Calu3 (cell line): ENCODE data around the gene NUDT4. TPM values are rescaled to one million over a fixed set of nuclear protein-coding genes. Genes with fewer than 3 reads are reported as not detected.
"Not testable (repeated sequence)": the region's sequence is repeated elsewhere in the genome, so short reads cannot be mapped to it uniquely, and the experiment has no call there.

Experiments used
- BruUV-seq: library from RNA; stranded (reverse); fragments of 400-500 nt; replicated peaks from 2 replicates; lab custom pipeline; 2021; lab: Mats Ljungman, UMichigan
- CTCF ChIA-PET: fragments of 300-600 bp; sonication (Branson Sonifier 250); formaldehyde crosslinking; loops from one replicate; lab custom pipeline; 2022; ENCODE audit warnings: antibody characterized with exemption; lab: Charles Lee
- DNase-seq: peaks from one replicate; pipeline ENCODE4 v3.0.0; 2022
- H3K27ac Mint-ChIP-seq: one replicate; pipeline ENCODE4 v1.8.0; 2022; ENCODE audit warnings: mixed read lengths; ENCODE audit not compliant: unreplicated experiment
- H3K27me3 Mint-ChIP-seq: one replicate; pipeline ENCODE4 v1.8.0; 2022; ENCODE audit warnings: mixed read lengths; ENCODE audit not compliant: unreplicated experiment
- H3K36me3 Mint-ChIP-seq: one replicate; pipeline ENCODE4 v1.8.0; 2022; ENCODE audit warnings: mild to moderate bottlenecking, moderate library complexity, mixed read lengths; ENCODE audit not compliant: insufficient read depth, unreplicated experiment
- H3K4me1 Mint-ChIP-seq: one replicate; pipeline ENCODE4 v1.8.0; 2022; ENCODE audit warnings: mild to moderate bottlenecking, low read depth, mixed read lengths; ENCODE audit not compliant: unreplicated experiment
- H3K4me3 Mint-ChIP-seq: one replicate; pipeline ENCODE4 v1.8.0; 2022; ENCODE audit warnings: mild to moderate bottlenecking, low read depth, moderate library complexity, mixed read lengths; ENCODE audit not compliant: unreplicated experiment
- H3K9me3 Mint-ChIP-seq: one replicate; pipeline ENCODE4 v1.8.0; 2022; ENCODE audit warnings: low read depth, mixed read lengths; ENCODE audit not compliant: unreplicated experiment
- intact Hi-C: fragments of 100-400 bp; cut with micrococcal nuclease; formaldehyde crosslinking; loops from one replicate; pipeline ENCODE4 v1.10.0; 2022; ENCODE audit not compliant: unreplicated experiment
- total RNA-seq: library from RNA; stranded (reverse); gene quantifications from 2 replicates; pipeline ENCODE4 v1.2.3, GENCODE V29; 2022
- TF ChIP-seq, protein P1 (sequence below): fragments of 200-600 bp; IDR thresholded peaks from one replicate; pipeline ENCODE4 v1.8.0; 2022; ENCODE audit warnings: antibody characterized with exemption; ENCODE audit not compliant: unreplicated experiment

NUDT4 gene
- total RNA-seq, 1 experiment from 2014 or later: 47.3 TPM

DNA sequence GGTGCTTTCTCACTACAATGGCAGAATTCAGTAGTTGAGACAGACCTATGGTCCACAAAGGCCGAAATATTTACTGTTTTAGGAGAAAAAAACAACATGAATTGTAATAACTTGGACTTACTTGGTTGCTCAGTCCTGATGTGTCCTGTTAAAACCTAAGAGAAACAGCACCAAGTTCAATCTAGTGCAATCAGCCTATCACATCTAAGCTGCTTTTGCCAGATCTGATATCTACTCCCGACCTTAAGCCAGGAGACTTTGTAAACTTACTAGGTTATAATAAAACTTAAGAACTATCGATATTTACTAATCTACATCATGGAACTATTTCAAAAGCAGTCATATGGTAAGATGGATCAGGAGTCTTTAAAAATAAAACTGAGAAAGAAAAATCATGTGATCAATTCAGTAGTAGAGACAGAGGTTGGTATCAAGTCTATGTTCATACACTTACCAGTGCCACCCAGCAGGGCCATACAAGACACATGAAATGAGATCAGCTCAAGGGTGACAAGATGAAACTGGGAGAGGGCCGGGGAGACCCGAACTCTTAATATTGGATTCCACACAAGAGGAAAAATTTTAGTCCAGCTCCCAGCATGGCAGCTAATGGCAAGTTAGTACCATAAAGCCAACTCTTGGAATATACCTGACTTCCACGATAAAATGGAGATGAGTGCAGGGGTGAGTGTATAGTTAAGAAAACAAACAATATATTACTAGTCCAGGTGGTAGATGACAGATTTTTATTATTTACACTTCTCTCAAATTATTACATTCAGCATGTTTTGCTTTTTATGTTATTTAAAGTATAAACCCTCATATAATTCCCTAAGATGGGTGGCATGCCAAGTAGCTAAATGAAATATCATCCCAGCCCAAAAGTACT, 27.5 kb downstream of the NUDT4 start:
- Mint-ChIP-seq H3K36me3 (peaks cover 65% of the 10 kb centered on the region), H3K4me3 (no peak overlapping the region), H3K27me3 (no peaks in the 10 kb centered on the region), H3K9me3 (no peaks in the 10 kb centered on the region), H3K4me1 (peaks cover 8% of the 10 kb centered on the region), H3K27ac (no peak overlapping the region)
- TF ChIP-seq, protein P1, sequence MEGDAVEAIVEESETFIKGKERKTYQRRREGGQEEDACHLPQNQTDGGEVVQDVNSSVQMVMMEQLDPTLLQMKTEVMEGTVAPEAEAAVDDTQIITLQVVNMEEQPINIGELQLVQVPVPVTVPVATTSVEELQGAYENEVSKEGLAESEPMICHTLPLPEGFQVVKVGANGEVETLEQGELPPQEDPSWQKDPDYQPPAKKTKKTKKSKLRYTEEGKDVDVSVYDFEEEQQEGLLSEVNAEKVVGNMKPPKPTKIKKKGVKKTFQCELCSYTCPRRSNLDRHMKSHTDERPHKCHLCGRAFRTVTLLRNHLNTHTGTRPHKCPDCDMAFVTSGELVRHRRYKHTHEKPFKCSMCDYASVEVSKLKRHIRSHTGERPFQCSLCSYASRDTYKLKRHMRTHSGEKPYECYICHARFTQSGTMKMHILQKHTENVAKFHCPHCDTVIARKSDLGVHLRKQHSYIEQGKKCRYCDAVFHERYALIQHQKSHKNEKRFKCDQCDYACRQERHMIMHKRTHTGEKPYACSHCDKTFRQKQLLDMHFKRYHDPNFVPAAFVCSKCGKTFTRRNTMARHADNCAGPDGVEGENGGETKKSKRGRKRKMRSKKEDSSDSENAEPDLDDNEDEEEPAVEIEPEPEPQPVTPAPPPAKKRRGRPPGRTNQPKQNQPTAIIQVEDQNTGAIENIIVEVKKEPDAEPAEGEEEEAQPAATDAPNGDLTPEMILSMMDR: no peak
- intact Hi-C loops: no loop called here
- BruUV-seq: no TSS peak
- CTCF ChIA-PET: interaction anchor here (0.6 to 1.5 kb wide), 2 partner anchors 109 to 461 kb away, joined by 3 to 5 read pairs; no protein-coding TSS in a partner anchor
- no peak for DNase-seq

DNA sequence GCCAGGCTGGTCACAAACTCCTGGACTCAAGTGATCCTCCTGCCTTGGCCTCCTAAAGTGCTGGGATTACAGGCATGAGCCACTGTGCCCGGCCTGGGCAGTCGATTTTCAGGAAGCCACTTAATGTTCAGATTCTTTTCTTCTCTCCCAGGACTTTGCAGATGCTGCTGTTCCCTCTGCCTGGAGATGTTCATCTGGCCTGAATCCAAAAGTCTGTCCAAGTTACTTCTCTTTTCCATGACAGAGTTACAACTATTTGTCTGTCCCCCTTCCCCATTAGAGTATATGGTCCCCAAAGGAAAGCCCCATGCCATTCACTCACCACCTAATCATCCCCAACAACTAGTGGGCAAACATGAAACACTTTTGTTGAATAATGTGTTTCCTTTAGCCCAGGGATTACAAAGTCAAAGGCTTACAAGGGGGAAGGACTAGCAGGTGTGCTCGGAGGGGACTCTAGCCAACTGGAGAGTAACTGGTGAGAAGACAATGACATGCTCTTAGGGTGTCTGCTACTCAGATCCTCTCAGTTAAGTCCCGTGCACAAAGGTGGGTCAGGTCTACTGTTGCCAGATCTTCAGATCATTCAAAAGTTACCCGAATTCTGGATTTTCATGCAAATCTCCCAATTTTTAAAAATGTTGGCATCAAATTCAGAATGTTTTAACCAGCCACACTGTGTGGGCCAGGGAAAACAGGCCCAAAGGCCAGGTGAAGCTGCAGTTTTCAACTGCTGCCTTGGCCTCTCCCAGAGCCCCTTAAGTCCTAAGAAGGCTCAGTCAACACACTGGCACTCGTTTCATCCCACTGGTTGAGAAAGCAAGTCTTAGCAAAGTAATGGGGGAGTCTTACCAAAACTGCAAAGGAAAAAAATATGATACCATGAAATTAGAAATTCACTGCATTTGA, 29.6 kb downstream of the NUDT4 start:
- Mint-ChIP-seq H3K27ac (no peak overlapping the region), H3K4me1 (peaks cover 14% of the 10 kb centered on the region), H3K9me3 (peaks cover 2% of the 10 kb centered on the region), H3K36me3 (peaks cover 63% of the 10 kb centered on the region), H3K4me3 (no peak overlapping the region), H3K27me3 (no peaks in the 10 kb centered on the region)
- DNase-seq: no peak
- intact Hi-C loops: no loop called here
- TF ChIP-seq, protein P1: no peak
- BruUV-seq: no TSS peak
- CTCF ChIA-PET: interaction anchor here (0.8 kb wide), 1 partner anchor 13 kb away, joined by 3 read pairs; no protein-coding TSS in a partner anchor

GRCh38 chr12:93407963-93408283, 30.2 kb downstream of the NUDT4 start:
- H3K9me3 Mint-ChIP-seq: peaks cover 2% of the 10 kb centered on the region
- no TSS peak for BruUV-seq
- peaks cover 20% of the 10 kb centered on the region for H3K4me1 Mint-ChIP-seq
- CTCF ChIA-PET: interaction anchor here (0.8 kb wide), 1 partner anchor 13 kb away, joined by 3 read pairs; no protein-coding TSS in a partner anchor
- H3K4me3 Mint-ChIP-seq: no peak overlapping the region
- intact Hi-C loops: no loop called here
- no peak for DNase-seq
- H3K27ac Mint-ChIP-seq: no peak overlapping the region
- H3K27me3 Mint-ChIP-seq: no peaks in the 10 kb centered on the region
- peaks cover 57% of the 10 kb centered on the region for H3K36me3 Mint-ChIP-seq
- TF ChIP-seq, protein P1: no peak

- H3K36me3 Mint-ChIP-seq: peaks cover 48% of the 10 kb centered on the region
- peaks cover 27% of the 10 kb centered on the region for H3K4me1 Mint-ChIP-seq
- no peaks in the 10 kb centered on the region for H3K27me3 Mint-ChIP-seq
- no TSS peak for BruUV-seq
- H3K9me3 Mint-ChIP-seq: peaks cover 2% of the 10 kb centered on the region
- H3K27ac Mint-ChIP-seq: no peak overlapping the region
- TF ChIP-seq, protein P1: no peak
- DNase-seq: no peak
- no peak overlapping the region for H3K4me3 Mint-ChIP-seq
- CTCF ChIA-PET: no interaction called here
- intact Hi-C loops: no loop called here
Observed at GRCh38 chr12:93408813-93409212, 31.1 kb downstream of the NUDT4 start.

GRCh38 chr12:93409343-93410187, 31.8 kb downstream of the NUDT4 start:
- intact Hi-C loops, H3K27ac Mint-ChIP-seq, CTCF ChIA-PET, H3K9me3 Mint-ChIP-seq, DNase-seq, H3K4me3 Mint-ChIP-seq, H3K27me3 Mint-ChIP-seq: not testable (repeated sequence)
- Mint-ChIP-seq H3K4me1 (peaks cover 28% of the 10 kb centered on the region), H3K36me3 (peaks cover 44% of the 10 kb centered on the region)
- BruUV-seq: TSS peak; percentile 81

- H3K27ac Mint-ChIP-seq, DNase-seq, BruUV-seq, intact Hi-C loops, H3K27me3 Mint-ChIP-seq, H3K4me3 Mint-ChIP-seq, H3K9me3 Mint-ChIP-seq: not testable (repeated sequence)
- CTCF ChIA-PET: interaction anchor here (0.9 kb wide), 1 partner anchor 9 kb away, joined by 3 read pairs; no protein-coding TSS in a partner anchor
- Mint-ChIP-seq H3K4me1 (peaks cover 32% of the 10 kb centered on the region), H3K36me3 (peaks cover 34% of the 10 kb centered on the region)
Observed at GRCh38 chr12:93411060-93411459, 33.3 kb downstream of the NUDT4 start.
